Measurements from ENCODE around the gene SLX9.
"Not testable (repeated sequence)": the region's sequence is repeated elsewhere in the genome, so short reads cannot be mapped to it uniquely, and the experiment has no call there.

SLX9 gene

GRCh38 chr21:44911384-44912157 is 28.3 kb upstream of the SLX9 start:
- H3K27ac ChIP-seq (ENCODE audit: low read length), result no peak overlapping the region
- H3K4me3 ChIP-seq (ENCODE audit: low read length), result no peak overlapping the region
- H3K9ac ChIP-seq (ENCODE audit: low read depth, low read length), result no peak overlapping the region
- no peaks in the 10 kb centered on the region for H3K27me3 ChIP-seq (ENCODE audit: insufficient read depth, low read length)
- H3K4me1 ChIP-seq (ENCODE audit: insufficient read depth, low read length), result no peaks in the 10 kb centered on the region
- no peaks in the 10 kb centered on the region for H3K36me3 ChIP-seq (ENCODE audit: insufficient read depth, low read depth, low read length)
- H3K9me3 ChIP-seq (ENCODE audit: insufficient read depth, low read depth, low read length), result no peaks in the 10 kb centered on the region

DNA sequence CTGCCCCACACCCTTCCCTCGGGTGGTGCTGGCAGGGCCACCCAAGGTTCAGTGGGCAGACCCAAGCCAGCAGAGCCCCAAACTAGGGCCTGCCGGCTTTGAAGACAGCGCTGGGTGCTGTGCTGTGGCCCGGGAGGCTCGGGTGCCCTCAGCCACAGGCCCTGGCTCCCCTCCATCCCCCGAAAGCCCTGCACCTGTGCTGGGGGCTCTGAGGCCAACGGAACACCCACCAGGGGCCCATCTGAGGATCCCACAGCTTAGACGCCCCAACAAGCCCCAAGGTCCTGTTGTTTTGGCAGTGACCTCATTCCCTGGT is 27.7 kb upstream of the SLX9 start:
- no peaks in the 10 kb centered on the region for H3K4me1 ChIP-seq (ENCODE audit: insufficient read depth, low read length)
- H3K4me3 ChIP-seq (ENCODE audit: low read length), result no peak overlapping the region
- H3K27ac ChIP-seq (ENCODE audit: low read length), result no peak overlapping the region
- no peak overlapping the region for H3K9ac ChIP-seq (ENCODE audit: low read depth, low read length)
- H3K9me3 ChIP-seq (ENCODE audit: insufficient read depth, low read depth, low read length), result no peaks in the 10 kb centered on the region
- no peaks in the 10 kb centered on the region for H3K36me3 ChIP-seq (ENCODE audit: insufficient read depth, low read depth, low read length)
- H3K27me3 ChIP-seq (ENCODE audit: insufficient read depth, low read length), result no peaks in the 10 kb centered on the region

GRCh38 chr21:44912506-44913412 is 27.1 kb upstream of the SLX9 start:
- not testable (repeated sequence) for H3K27me3 ChIP-seq (ENCODE audit: insufficient read depth, low read length); H3K9ac ChIP-seq (ENCODE audit: low read depth, low read length); H3K4me1 ChIP-seq (ENCODE audit: insufficient read depth, low read length); H3K27ac ChIP-seq (ENCODE audit: low read length); H3K9me3 ChIP-seq (ENCODE audit: insufficient read depth, low read depth, low read length); H3K36me3 ChIP-seq (ENCODE audit: insufficient read depth, low read depth, low read length); H3K4me3 ChIP-seq (ENCODE audit: low read length)

DNA sequence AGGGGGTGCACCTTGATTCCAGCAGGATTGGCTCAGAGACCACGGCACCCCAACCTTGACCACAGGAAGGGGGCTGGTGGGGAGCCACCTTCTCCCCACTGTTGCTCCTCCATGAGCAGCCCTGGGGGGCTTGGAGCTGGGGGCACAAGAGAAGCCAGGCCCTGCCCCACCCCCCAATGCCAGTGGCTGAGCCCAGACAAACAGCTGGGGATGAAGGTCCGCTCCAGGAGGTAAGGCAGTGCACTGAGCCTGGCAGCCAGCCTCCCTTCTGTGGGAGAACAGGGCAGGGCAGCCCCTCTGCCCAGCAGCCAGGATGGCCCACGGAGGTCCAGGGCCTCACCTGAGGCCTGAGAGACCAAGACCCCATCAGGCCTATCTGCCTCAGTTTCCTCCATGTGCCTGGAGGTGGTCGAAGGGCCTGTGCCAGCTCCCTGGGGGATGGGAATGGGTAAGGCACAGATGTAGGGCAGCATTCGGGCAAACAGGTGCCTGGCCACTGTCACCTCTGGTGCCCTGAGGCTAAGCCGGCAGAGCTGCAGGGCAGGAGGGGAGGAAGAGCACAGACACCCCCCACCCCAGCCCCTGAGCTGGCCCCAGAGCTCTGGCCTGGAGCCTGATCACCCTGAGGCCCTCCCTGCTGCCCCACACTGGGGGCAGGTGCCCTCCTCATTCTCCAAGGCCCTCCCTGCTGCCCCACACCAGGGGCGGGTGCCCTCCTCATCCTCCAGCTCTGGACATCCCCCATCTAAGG is 26.2 kb upstream of the SLX9 start:
- H3K9ac ChIP-seq (ENCODE audit: low read depth, low read length), result no peak overlapping the region
- no peaks in the 10 kb centered on the region for H3K4me1 ChIP-seq (ENCODE audit: insufficient read depth, low read length)
- H3K27me3 ChIP-seq (ENCODE audit: insufficient read depth, low read length), result no peaks in the 10 kb centered on the region
- H3K4me3 ChIP-seq (ENCODE audit: low read length), result no peak overlapping the region
- H3K36me3 ChIP-seq (ENCODE audit: insufficient read depth, low read depth, low read length), result no peaks in the 10 kb centered on the region
- H3K9me3 ChIP-seq (ENCODE audit: insufficient read depth, low read depth, low read length), result no peaks in the 10 kb centered on the region
- H3K27ac ChIP-seq (ENCODE audit: low read length), result no peak overlapping the region

GRCh38 chr21:44914176-44914874 is 25.5 kb upstream of the SLX9 start:
- H3K4me1 ChIP-seq (ENCODE audit: insufficient read depth, low read length), result no peaks in the 10 kb centered on the region
- H3K27me3 ChIP-seq (ENCODE audit: insufficient read depth, low read length), result no peaks in the 10 kb centered on the region
- no peak overlapping the region for H3K9ac ChIP-seq (ENCODE audit: low read depth, low read length)
- no peak overlapping the region for H3K4me3 ChIP-seq (ENCODE audit: low read length)
- no peaks in the 10 kb centered on the region for H3K9me3 ChIP-seq (ENCODE audit: insufficient read depth, low read depth, low read length)
- no peaks in the 10 kb centered on the region for H3K36me3 ChIP-seq (ENCODE audit: insufficient read depth, low read depth, low read length)
- no peak overlapping the region for H3K27ac ChIP-seq (ENCODE audit: low read length)

GRCh38 chr21:44916965-44917364 is 22.9 kb upstream of the SLX9 start:
- Histone ChIP-seq H3K27ac (ENCODE audit: low read length) (no peak overlapping the region), H3K9me3 (ENCODE audit: insufficient read depth, low read depth, low read length) (no peaks in the 10 kb centered on the region), H3K4me1 (ENCODE audit: insufficient read depth, low read length) (no peaks in the 10 kb centered on the region), H3K27me3 (ENCODE audit: insufficient read depth, low read length) (no peaks in the 10 kb centered on the region), H3K4me3 (ENCODE audit: low read length) (no peak overlapping the region), H3K36me3 (ENCODE audit: insufficient read depth, low read depth, low read length) (no peaks in the 10 kb centered on the region), H3K9ac (ENCODE audit: low read depth, low read length) (no peak overlapping the region)

DNA sequence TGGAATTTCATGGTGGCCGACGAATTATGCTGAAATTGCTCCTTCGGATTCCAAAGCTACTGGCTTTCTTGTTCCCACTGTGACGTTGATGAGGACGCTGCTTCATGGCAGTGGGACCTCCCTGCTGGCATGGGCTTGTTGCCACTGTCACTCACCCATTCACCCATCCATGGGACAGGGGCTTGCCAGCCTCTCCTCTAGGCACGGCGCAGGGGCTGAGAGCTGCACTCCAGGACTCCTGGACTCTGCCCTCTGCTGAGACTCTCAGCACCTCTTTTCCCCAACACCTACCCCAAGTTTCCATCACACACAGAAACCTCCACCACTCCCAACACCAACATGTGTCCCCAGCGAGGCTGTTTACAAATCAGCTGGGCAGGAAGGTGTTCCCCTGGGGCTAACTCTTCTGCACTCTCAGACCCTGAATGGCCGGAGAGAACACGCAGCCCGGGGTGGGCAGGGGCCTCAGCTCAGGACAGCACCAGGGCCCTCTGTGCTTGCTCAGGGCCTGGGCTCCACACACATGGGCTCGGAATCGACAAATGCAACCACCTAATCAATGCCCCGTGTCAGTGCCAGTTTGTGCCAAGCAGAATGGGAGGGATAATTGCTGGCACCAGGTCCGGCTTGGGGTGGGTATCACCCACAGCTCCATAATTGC is 22.3 kb upstream of the SLX9 start:
- Histone ChIP-seq H3K4me3 (ENCODE audit: low read length) (no peak overlapping the region), H3K27ac (ENCODE audit: low read length) (no peak overlapping the region), H3K36me3 (ENCODE audit: insufficient read depth, low read depth, low read length) (no peaks in the 10 kb centered on the region), H3K9ac (ENCODE audit: low read depth, low read length) (no peak overlapping the region), H3K4me1 (ENCODE audit: insufficient read depth, low read length) (no peaks in the 10 kb centered on the region), H3K9me3 (ENCODE audit: insufficient read depth, low read depth, low read length) (no peaks in the 10 kb centered on the region), H3K27me3 (ENCODE audit: insufficient read depth, low read length) (no peaks in the 10 kb centered on the region)

GRCh38 chr21:44918107-44918470 is 21.7 kb upstream of the SLX9 start:
- Histone ChIP-seq H3K9ac (ENCODE audit: low read depth, low read length) (no peak overlapping the region), H3K27me3 (ENCODE audit: insufficient read depth, low read length) (no peaks in the 10 kb centered on the region), H3K4me1 (ENCODE audit: insufficient read depth, low read length) (no peaks in the 10 kb centered on the region), H3K9me3 (ENCODE audit: insufficient read depth, low read depth, low read length) (no peaks in the 10 kb centered on the region), H3K4me3 (ENCODE audit: low read length) (no peak overlapping the region), H3K27ac (ENCODE audit: low read length) (no peak overlapping the region), H3K36me3 (ENCODE audit: insufficient read depth, low read depth, low read length) (no peaks in the 10 kb centered on the region)

GRCh38 chr21:44918581-44919033 is 21.2 kb upstream of the SLX9 start:
- no peak overlapping the region for H3K4me3 ChIP-seq (ENCODE audit: low read length)
- no peaks in the 10 kb centered on the region for H3K36me3 ChIP-seq (ENCODE audit: insufficient read depth, low read depth, low read length)
- no peaks in the 10 kb centered on the region for H3K9me3 ChIP-seq (ENCODE audit: insufficient read depth, low read depth, low read length)
- H3K4me1 ChIP-seq (ENCODE audit: insufficient read depth, low read length), result no peaks in the 10 kb centered on the region
- H3K27me3 ChIP-seq (ENCODE audit: insufficient read depth, low read length), result no peaks in the 10 kb centered on the region
- H3K9ac ChIP-seq (ENCODE audit: low read depth, low read length), result no peak overlapping the region
- no peak overlapping the region for H3K27ac ChIP-seq (ENCODE audit: low read length)

DNA sequence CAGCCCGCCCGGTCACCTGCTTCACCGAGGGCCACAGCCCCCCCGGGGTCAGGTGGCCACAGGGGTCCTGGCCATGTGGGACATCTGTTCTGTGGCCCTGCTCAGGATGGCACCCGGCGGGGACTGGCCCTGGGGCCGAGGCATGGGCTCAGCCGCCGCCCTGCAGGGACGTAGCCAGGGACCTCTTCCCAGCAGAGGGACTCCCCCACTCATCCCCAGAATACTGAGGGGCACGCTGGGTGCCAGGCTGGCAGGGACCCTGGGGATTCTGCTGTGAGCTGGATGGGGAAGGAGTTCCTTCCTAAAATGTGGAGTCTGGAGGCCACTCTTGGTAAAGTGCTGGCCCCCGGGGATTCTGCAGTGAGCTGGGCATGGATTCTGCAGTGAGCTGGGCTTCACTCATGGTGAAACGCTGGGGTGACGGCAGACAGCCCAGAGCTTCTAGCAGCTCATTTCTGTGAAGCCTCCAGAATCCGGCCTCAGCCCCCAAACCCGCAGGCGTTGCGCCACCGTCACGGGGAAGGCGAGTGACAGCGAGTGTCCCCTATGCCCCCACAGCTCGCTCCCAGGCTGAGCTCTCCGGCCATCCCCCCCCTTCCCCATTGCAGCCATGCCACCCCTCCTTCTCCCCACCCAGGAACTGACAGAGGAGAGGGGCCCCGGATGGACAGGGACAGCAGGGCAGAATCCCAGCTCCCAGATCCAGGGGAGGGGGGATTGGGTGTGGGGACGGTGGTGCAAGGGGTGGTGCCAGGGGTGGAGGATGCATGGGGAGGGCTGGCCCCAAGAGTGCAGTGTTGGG is 20.5 kb upstream of the SLX9 start:
- Histone ChIP-seq H3K4me1 (ENCODE audit: insufficient read depth, low read length) (no peaks in the 10 kb centered on the region), H3K36me3 (ENCODE audit: insufficient read depth, low read depth, low read length) (no peaks in the 10 kb centered on the region), H3K4me3 (ENCODE audit: low read length) (no peak overlapping the region), H3K27ac (ENCODE audit: low read length) (no peak overlapping the region), H3K9me3 (ENCODE audit: insufficient read depth, low read depth, low read length) (no peaks in the 10 kb centered on the region), H3K9ac (ENCODE audit: low read depth, low read length) (no peak overlapping the region), H3K27me3 (ENCODE audit: insufficient read depth, low read length) (no peaks in the 10 kb centered on the region)

All from iPS-20b (cell line).